ENCODE measurements around the gene ANKLE2. TPM values are rescaled to one million over a fixed set of nuclear protein-coding genes. Genes with fewer than 3 reads are reported as not detected.
A peak's percentile ranks its signal among the peaks of the same experiment; 100 is the strongest.

The ANKLE2 gene
- total and polyA plus RNA-seq, 2 of the 8 experiments (the other 6 are each of a cell fraction or from before 2014, with no cell fraction given), result 41.0 to 64.9 TPM

DNA sequence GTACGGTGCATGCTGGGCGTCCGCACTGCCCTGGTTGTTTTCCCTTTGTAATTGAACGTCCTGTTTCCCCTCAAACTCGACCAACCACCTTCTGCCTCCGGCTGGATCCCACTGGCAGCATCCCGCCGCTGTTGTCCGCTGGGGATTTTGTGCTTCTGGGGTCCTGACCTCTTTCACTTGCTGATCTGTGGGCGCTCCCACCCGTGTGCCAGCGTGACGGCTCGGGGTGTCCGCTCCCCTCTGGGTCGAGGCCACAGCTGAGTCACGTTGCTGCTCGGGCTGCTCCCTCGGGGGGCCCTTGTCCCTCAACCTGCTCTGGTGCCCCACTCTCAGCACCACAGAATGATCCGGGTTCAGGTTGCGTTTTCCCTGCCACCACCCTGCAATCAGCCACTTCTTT is 43.0 kb downstream of the ANKLE2 start:
- 94% methylated on average over 18 of the region's 21 CpGs; no CpG with 5 or more reads in 1 of the 2 experiments for WGBS, 2 experiments (ENCODE audit: extremely low coverage in 1 of 2, insufficient coverage in 1 of 2, insufficient read length in 1 of 2, insufficient replicate concordance in 2 of 2, low coverage in 1 of 2, low lambda C conversion rate in 2 of 2, missing lambda C conversion rate in 1 of 2)
- Histone ChIP-seq H3K36me3 (ENCODE audit: control insufficient read depth in 2 of 4, insufficient read depth in 4 of 4, low read length in 3 of 4) (peaks cover 21 to 55% (median 44%) of the 10 kb centered on the region in 4 experiments), H3K4ac (replicated peaks; ENCODE audit: insufficient read length, low read depth, low read length) (no peak overlapping the region), H2AK5ac (ENCODE audit: low read depth, low read length) (no peak overlapping the region), H3K4me1 (replicated peaks in 1 of 4; ENCODE audit: control insufficient read depth in 3 of 4, insufficient read depth in 4 of 4, low read length in 3 of 4) (no peaks in the 10 kb centered on the region), H2AFZ (ENCODE audit: low read length) (no peak overlapping the region), H4K91ac (replicated peaks; ENCODE audit: insufficient read length, low read length) (no peak overlapping the region), H4K5ac (ENCODE audit: insufficient read length, low read depth, low read length) (no peak overlapping the region), H3K56ac (replicated peaks; ENCODE audit: insufficient read length, low read depth, low read length) (no peak overlapping the region), H3K9ac (replicated peaks in 1 of 4; ENCODE audit: extremely low read depth in 1 of 4, low read depth in 3 of 4, low read length in 3 of 4) (no peak overlapping the region), H4K20me1 (replicated peaks in 1 of 2; ENCODE audit: control insufficient read depth in 1 of 2, insufficient read depth in 2 of 2, low read length in 2 of 2) (peaks cover 7 to 27% of the 10 kb centered on the region in 2 experiments), H3K27me3 (replicated peaks in 1 of 4; ENCODE audit: control insufficient read depth in 3 of 4, extremely low read depth in 1 of 4, insufficient read depth in 3 of 4, low read length in 3 of 4) (no peaks in the 10 kb centered on the region; a peak in 1 of 7 replicates), H3K27ac (ENCODE audit: low read depth, low read length) (no peak overlapping the region), H3K23ac (ENCODE audit: insufficient read length) (no peak overlapping the region), H3K23me2 (ENCODE audit: low read depth, low read length) (no peaks in the 10 kb centered on the region), H2BK120ac (replicated peaks; ENCODE audit: low read depth, low read length) (no peak overlapping the region), H3K9me3 (ENCODE audit: insufficient read depth in 2 of 2, low read depth in 1 of 2, low read length in 1 of 2) (no peaks in the 10 kb centered on the region), H3K4me3 (ENCODE audit: extremely low read depth in 1 of 4, insufficient read depth in 2 of 4, low read depth in 3 of 4, low read length in 4 of 4) (no peak overlapping the region), H4K8ac (ENCODE audit: extremely low read depth, insufficient read depth, low read length) (peak overlapping the region; percentile 25; the same call in 1 of the 2 replicates), H3K79me1 (ENCODE audit: low read depth, low read length) (peaks cover 3% of the 10 kb centered on the region), H3K14ac (ENCODE audit: insufficient read length) (no peak overlapping the region), H2BK20ac (ENCODE audit: low read length) (no peak overlapping the region), H3K79me2 (ENCODE audit: control insufficient read depth in 1 of 2, insufficient read depth in 2 of 2, low read length in 2 of 2) (peaks cover 0 to 9% of the 10 kb centered on the region in 2 experiments; a peak in 3 of 4 replicates), H2BK12ac (ENCODE audit: low read depth, low read length) (no peak overlapping the region), H3K4me2 (ENCODE audit: insufficient read depth in 1 of 2, low read depth in 2 of 2, low read length in 2 of 2) (no peak overlapping the region), H2BK5ac (ENCODE audit: low read depth, low read length) (no peak overlapping the region), H2BK15ac (ENCODE audit: low read length) (no peak overlapping the region), H3K18ac (ENCODE audit: extremely low read depth, low read length) (no peak overlapping the region)
- DNase-seq (ENCODE audit: low read depth in 1 of 2, low spot score in 2 of 2) (no peak), FAIRE-seq (no peak)
- POLR2A ChIA-PET (ENCODE audit: partially characterized antibody), result interaction anchor here (0.7 to 3.2 kb wide), 8 partner anchors 9 to 60 kb away, joined by 3 to 17 read pairs (median 5); no protein-coding TSS in a partner anchor
- CTCF ChIA-PET (ENCODE audit: partially characterized antibody), result interaction anchor here (0.6 to 0.9 kb wide), 2 partner anchors 12 to 457 kb away, joined by 3 read pairs; no protein-coding TSS in a partner anchor
- TF ChIP-seq SIX5 (IDR thresholded peaks at IDR 0.05; ENCODE audit: low read depth, low read length) (no peak), ASH2L (IDR thresholded peaks at IDR 0.05; ENCODE audit: low read length) (no peak), MAFK (IDR thresholded peaks at IDR 0.05; ENCODE audit: low read depth, low read length) (no peak), CREB1 (IDR thresholded peaks at IDR 0.05) (no peak), SAP30 (IDR thresholded peaks at IDR 0.05; ENCODE audit: insufficient read depth, insufficient replicate concordance, low read length) (no peak), SP2 (IDR thresholded peaks at IDR 0.05; ENCODE audit: low read length) (no peak), TEAD4 (IDR thresholded peaks at IDR 0.05; ENCODE audit: low read depth, low read length) (no peak), NANOG (IDR thresholded peaks at IDR 0.05; ENCODE audit: insufficient read depth, low read depth, low read length, poor library complexity, severe bottlenecking) (no peak), TCF12 (IDR thresholded peaks at IDR 0.05; ENCODE audit: low read depth, low read length) (no peak), HDAC2 (IDR thresholded peaks at IDR 0.05; ENCODE audit: borderline replicate concordance in 1 of 2, low read depth in 2 of 2, low read length in 2 of 2) (no peak), FOSL1 (IDR thresholded peaks at IDR 0.05; ENCODE audit: insufficient read depth, low read depth, low read length) (no peak), PHF8 (conservative IDR thresholded peaks at IDR 0.05; ENCODE audit: low read depth, low read length) (no peak)

All from H1 (cell line).